ENCODE results near the gene HNRNPA2B1. TPM values are rescaled to one million over a fixed set of nuclear protein-coding genes. Genes with fewer than 3 reads are reported as not detected.

Gene HNRNPA2B1
- total and polyA plus RNA-seq, 2 donors from 2014 or later: 397 to 433 TPM

- no peak for TF ChIP-seq CTCF (IDR thresholded peaks at IDR 0.05; ENCODE audit: borderline replicate concordance, extremely low read depth, insufficient read depth)
- peak overlapping the region; percentile 99 to 100 for H3K27ac ChIP-seq (ENCODE audit: low read depth in 2 of 2, low read length in 2 of 2)
- FAIRE-seq (no peak), DNase-seq (peak; percentile 75 to 92 (median 86))
- H3K4me1 ChIP-seq (ENCODE audit: control insufficient read depth in 2 of 3, insufficient read depth in 2 of 3, low read depth in 1 of 3, low read length in 3 of 3): peaks cover 4 to 16% (median 14%) of the 10 kb centered on the region in 3 donors
- H3K4me3 ChIP-seq (ENCODE audit: low read length in 3 of 3): peak overlapping the region; percentile 71 to 87 (median 85)
- no peaks in the 10 kb centered on the region for H3K27me3 ChIP-seq (ENCODE audit: control insufficient read depth, insufficient read depth, low read length)
- H3K36me3 ChIP-seq (ENCODE audit: control insufficient read depth in 2 of 3, insufficient read depth in 3 of 3, low read length in 3 of 3): peaks cover 7 to 32% (median 15%) of the 10 kb centered on the region in 3 donors
- no peaks in the 10 kb centered on the region for H3K9me3 ChIP-seq (ENCODE audit: control insufficient read depth in 2 of 3, insufficient read depth in 1 of 3, low read length in 3 of 3)
- intact Hi-C loops (cut with DNase I): no loop called here
- H3K9ac ChIP-seq (ENCODE audit: low read length in 3 of 3): peak overlapping the region; percentile 99 to 100 (median 99)
These were observed 505 bp downstream of the HNRNPA2B1 start for GRCh38 chr7:26200038-26200443.

- Histone ChIP-seq H3K27ac (ENCODE audit: low read depth in 2 of 2, low read length in 2 of 2) (peak overlapping the region; percentile 99 to 100), H3K9me3 (ENCODE audit: control insufficient read depth in 2 of 3, insufficient read depth in 1 of 3, low read length in 3 of 3) (no peaks in the 10 kb centered on the region), H3K4me1 (ENCODE audit: control insufficient read depth in 2 of 3, insufficient read depth in 2 of 3, low read depth in 1 of 3, low read length in 3 of 3) (peaks cover 4 to 18% (median 14%) of the 10 kb centered on the region in 3 donors), H3K27me3 (ENCODE audit: control insufficient read depth, insufficient read depth, low read length) (no peaks in the 10 kb centered on the region), H3K4me3 (ENCODE audit: low read length in 3 of 3) (peak overlapping the region; percentile 71 to 87 (median 85)), H3K9ac (ENCODE audit: low read length in 3 of 3) (peak overlapping the region; percentile 99 to 100 (median 99)), H3K36me3 (ENCODE audit: control insufficient read depth in 2 of 3, insufficient read depth in 3 of 3, low read length in 3 of 3) (peaks cover 7 to 32% (median 15%) of the 10 kb centered on the region in 3 donors)
- TF ChIP-seq CTCF (IDR thresholded peaks at IDR 0.05; ENCODE audit: borderline replicate concordance, extremely low read depth, insufficient read depth): no peak
- FAIRE-seq: no peak
- intact Hi-C loops (cut with DNase I): no loop called here
- peak; percentile 70 to 92 (median 89) for DNase-seq
These were observed 1.1 kb downstream of the HNRNPA2B1 start for GRCh38 chr7:26199301-26200037.

GRCh38 chr7:26198781-26199169 lies 1.8 kb downstream of the HNRNPA2B1 start:
- no peak for DNase-seq
- FAIRE-seq: no peak
- peak overlapping the region; percentile 99 to 100 for H3K27ac ChIP-seq (ENCODE audit: low read depth in 2 of 2, low read length in 2 of 2)
- peak overlapping the region; percentile 71 to 87 (median 85) for H3K4me3 ChIP-seq (ENCODE audit: low read length in 3 of 3)
- no peak for TF ChIP-seq CTCF (IDR thresholded peaks at IDR 0.05; ENCODE audit: borderline replicate concordance, extremely low read depth, insufficient read depth)
- peaks cover 4 to 19% (median 15%) of the 10 kb centered on the region in 3 donors for H3K4me1 ChIP-seq (ENCODE audit: control insufficient read depth in 2 of 3, insufficient read depth in 2 of 3, low read depth in 1 of 3, low read length in 3 of 3)
- H3K27me3 ChIP-seq (ENCODE audit: control insufficient read depth, insufficient read depth, low read length): no peaks in the 10 kb centered on the region
- intact Hi-C loops (cut with DNase I): no loop called here
- peak overlapping the region; percentile 99 to 100 (median 99) for H3K9ac ChIP-seq (ENCODE audit: low read length in 3 of 3)
- peaks cover 7 to 34% (median 21%) of the 10 kb centered on the region in 3 donors for H3K36me3 ChIP-seq (ENCODE audit: control insufficient read depth in 2 of 3, insufficient read depth in 3 of 3, low read length in 3 of 3)
- H3K9me3 ChIP-seq (ENCODE audit: control insufficient read depth in 2 of 3, insufficient read depth in 1 of 3, low read length in 3 of 3): no peaks in the 10 kb centered on the region

Data from kidney (tissue), 14 donors.